ENCODE measurements around the gene MTFR1L.

Gene MTFR1L

GRCh38 chr1:25808481-25809244, 11.1 kb upstream of the MTFR1L start:
- no peak for DNase-seq (ENCODE audit: low read depth)

GRCh38 chr1:25809283-25809926, 10.3 kb upstream of the MTFR1L start:
- no peak for DNase-seq (ENCODE audit: low read depth)

GRCh38 chr1:25809929-25810328, 9.8 kb upstream of the MTFR1L start:
- DNase-seq (ENCODE audit: low read depth) = no peak

GRCh38 chr1:25810341-25811299, 9.1 kb upstream of the MTFR1L start:
- DNase-seq (ENCODE audit: low read depth) = peak; percentile 66

GRCh38 chr1:25811384-25812082, 8.2 kb upstream of the MTFR1L start:
- no peak for DNase-seq (ENCODE audit: low read depth)

- DNase-seq (ENCODE audit: low read depth) = no peak
Measured at GRCh38 chr1:25813071-25813733, 6.6 kb upstream of the MTFR1L start.

GRCh38 chr1:25813734-25814471, 5.9 kb upstream of the MTFR1L start:
- no peak for DNase-seq (ENCODE audit: low read depth)

- DNase-seq (ENCODE audit: low read depth) = no peak
Measured at GRCh38 chr1:25814549-25815087, 5.1 kb upstream of the MTFR1L start.

GRCh38 chr1:25815208-25816111, 4.3 kb upstream of the MTFR1L start:
- no peak for DNase-seq (ENCODE audit: low read depth)

GRCh38 chr1:25816112-25816718, 3.5 kb upstream of the MTFR1L start:
- no peak for DNase-seq (ENCODE audit: low read depth)

GRCh38 chr1:25817840-25818501, 1.8 kb upstream of the MTFR1L start:
- DNase-seq (ENCODE audit: low read depth) = no peak

- no peak for DNase-seq (ENCODE audit: low read depth)
Measured at GRCh38 chr1:25818569-25818968, 1.2 kb upstream of the MTFR1L start.

- peak; percentile 41 for DNase-seq (ENCODE audit: low read depth)
Measured at GRCh38 chr1:25820247-25821111, 725 bp downstream of the MTFR1L start.

- DNase-seq (ENCODE audit: low read depth) = no peak
Measured at GRCh38 chr1:25821112-25821476, 1.3 kb downstream of the MTFR1L start.

- DNase-seq (ENCODE audit: low read depth) = no peak
Measured at GRCh38 chr1:25821630-25822091, 1.9 kb downstream of the MTFR1L start.

GRCh38 chr1:25825605-25826004, 5.9 kb downstream of the MTFR1L start:
- no peak for DNase-seq (ENCODE audit: low read depth)

GRCh38 chr1:25826571-25826970, 6.8 kb downstream of the MTFR1L start:
- no peak for DNase-seq (ENCODE audit: low read depth)

Measured in stimulated activated CD8-positive, alpha-beta memory T cell treated with anti-CD3 and anti-CD28 coated beads, Interleukin-12 subunit alpha, Interleukin-12 subunit beta, amount 100 ng/mL, for 1 hour (primary cell).